K562 (cell line): Measurements from ENCODE around the gene TIAM1. TPM values are rescaled to one million over a fixed set of nuclear protein-coding genes. Genes with fewer than 3 reads are reported as not detected.

Source experiments
- ATAC-seq: fragments of 200-7000 bp; cut with Tn5 transposase; 3 replicates; pipeline ENCODE4 v1.9.1; 2020; ENCODE audit warnings: moderate library complexity
- BruUV-seq: library from RNA; stranded (reverse); fragments of 400-500 nt; replicated peaks from 2 replicates; lab custom pipeline; 2021; lab: Mats Ljungman, UMichigan
- CTCF ChIA-PET: fragments of 300-600 bp; formaldehyde crosslinking; extraction: SDS; loops from one replicate; lab custom pipeline; 2021; ENCODE audit warnings: low intra/inter-chr PET ratio; lab: Yijun Ruan, JAX
- POLR2A ChIA-PET: fragments of 300-600, 350-650 bp; sonication (Branson Sonifier 250); formaldehyde crosslinking; extraction: SDS; loops from one replicate; lab custom pipeline; 2021; ENCODE audit warnings: antibody characterized with exemption, inconsistent platforms; lab: Yijun Ruan, JAX
- DNase-seq, 4 experiments: peaks; one replicate each; pipeline versions ENCODE4 v3.0.0 to v3.0.0-alpha.2; 2011 to 2018; ENCODE audit warnings: low spot score in 3 of 4, mixed read lengths in 3 of 4; ENCODE audit errors: extremely low read depth in 1 of 4
- FAIRE-seq: peaks from 2 replicates; lab custom pipeline; 2011; peaks lifted over from hg19 to GRCh38; lab: Jason Lieb, UNC
- H2AFZ ChIP-seq: 2 replicates; pipeline ENCODE4 v1.6.0; 2011; ENCODE audit warnings: low read depth, low read length, control low read depth, inconsistent platforms
- H3K27ac ChIP-seq: fragments of 200-600 bp; 3 replicates; pipeline ENCODE4 v1.8.0; 2011; ENCODE audit warnings: low read depth, mild to moderate bottlenecking, control low read depth, inconsistent platforms, low read length, moderate library complexity, mixed read lengths; ENCODE audit errors: extremely low read depth
- H3K27me3 ChIP-seq, 2 experiments: fragments of 300-600 bp in 1 of 2; 2 replicates in 1 of 2; 3 replicates in 1 of 2; pipeline versions ENCODE4 v1.6.0 to v1.8.0; 2011; ENCODE audit warnings: inconsistent platforms in 2 of 2, low read length in 2 of 2, mild to moderate bottlenecking in 1 of 2, mixed read lengths in 1 of 2, moderate library complexity in 1 of 2; ENCODE audit not compliant: control insufficient read depth in 2 of 2, insufficient read depth in 2 of 2
- H3K36me3 ChIP-seq: fragments of 300-600 bp; 3 replicates; pipeline ENCODE4 v1.8.0; 2011; ENCODE audit warnings: mild to moderate bottlenecking, low read length, inconsistent platforms; ENCODE audit not compliant: control insufficient read depth, insufficient read depth
- H3K4me1 ChIP-seq, 2 experiments: fragments of 200-600 bp in 1 of 2; replicated peaks in 1 of 2; 2 replicates in 1 of 2; 3 replicates in 1 of 2; pipeline versions ENCODE4 v1.5.1 to v1.8.0; 2011; ENCODE audit warnings: inconsistent platforms in 2 of 2, low read length in 2 of 2, mild to moderate bottlenecking in 1 of 2, mixed read lengths in 1 of 2, moderate library complexity in 1 of 2; ENCODE audit not compliant: control insufficient read depth in 2 of 2, insufficient read depth in 2 of 2
- H3K4me2 ChIP-seq: 2 replicates; pipeline ENCODE4 v1.6.1; 2011; ENCODE audit warnings: low read length, control low read depth, inconsistent platforms, mixed read lengths; ENCODE audit not compliant: insufficient read depth
- H3K4me3 ChIP-seq: fragments of 200-600 bp; sonication (generic), shearing (Covaris generic); 2 replicates; pipeline ENCODE4 v1.5.1; 2016; ENCODE audit warnings: control low read depth, inconsistent platforms
- H3K79me2 ChIP-seq: fragments of 200-600 bp; 3 replicates; pipeline ENCODE4 v1.8.0; 2011; ENCODE audit warnings: low read length, inconsistent platforms; ENCODE audit not compliant: control insufficient read depth, insufficient read depth
- H3K9ac ChIP-seq, 2 experiments: 2 replicates each; pipeline versions ENCODE4 v1.6.0 to v1.6.1; 2011; ENCODE audit warnings: low read depth in 2 of 2, low read length in 2 of 2, control low read depth in 1 of 2, inconsistent platforms in 1 of 2, mild to moderate bottlenecking in 1 of 2, mixed read lengths in 1 of 2; ENCODE audit not compliant: insufficient read depth in 1 of 2
- H3K9me1 ChIP-seq: one replicate; pipeline ENCODE4 v1.6.0; 2011; ENCODE audit warnings: inconsistent platforms, mild to moderate bottlenecking, low read length, moderate library complexity; ENCODE audit not compliant: control insufficient read depth, insufficient read depth
- H3K9me3 ChIP-seq: replicated peaks from 2 replicates; pipeline ENCODE4 v1.5.1; 2011; ENCODE audit warnings: low read depth, low read length, inconsistent platforms; ENCODE audit not compliant: control insufficient read depth, insufficient read depth
- H4K20me1 ChIP-seq: replicated peaks from 2 replicates; pipeline ENCODE4 v1.6.1; 2011; ENCODE audit warnings: low read length, inconsistent platforms, mixed read lengths; ENCODE audit not compliant: control insufficient read depth, insufficient read depth
- COPS2 ChIP-seq: fragments of 450-650 bp; conservative IDR thresholded peaks from 2 replicates; pipeline ENCODE4 v1.6.1; 2016; ENCODE audit warnings: mild to moderate bottlenecking, moderate library complexity
- PURB ChIP-seq: sonication (generic); formaldehyde crosslinking; IDR thresholded peaks from 2 replicates; pipeline ENCODE4 v1.9.0; 2021; ENCODE audit warnings: low read depth, mild to moderate bottlenecking, missing genetic modification reagents
- THRAP3 ChIP-seq: fragments of 450-650 bp; IDR thresholded peaks from 2 replicates; pipeline ENCODE4 v1.6.1; 2016; ENCODE audit warnings: mild to moderate bottlenecking, inconsistent platforms, borderline replicate concordance
- ZFP30 ChIP-seq: fragments of 250-450 bp; sonication (Bioruptor Pico); IDR thresholded peaks from 2 replicates; pipeline ENCODE4 v1.8.0; 2022; ENCODE audit warnings: moderate library complexity, mild to moderate bottlenecking, inconsistent platforms, borderline replicate concordance
- ZFP36 ChIP-seq: fragments of 150-350 bp; IDR thresholded peaks from 2 replicates; pipeline ENCODE4 v1.6.1; 2018; ENCODE audit warnings: low read length, low read depth; ENCODE audit not compliant: partially characterized antibody
- WGBS: fragments of 100-300 bp; shearing (Covaris generic); methylation state at CpG from one replicate; pipeline ENCODE4 v1.1.6; 2016; ENCODE audit warnings: low coverage, mixed read lengths; ENCODE audit not compliant: insufficient coverage; ENCODE audit errors: missing lambda C conversion rate; 5-methylcytosine and 5-hydroxymethylcytosine counted together
- in situ Hi-C: fragments of 300-500 bp; cut with MboI; formaldehyde crosslinking; loops from 4 replicates; pipeline ENCODE4 v1.15.0; 2018; ENCODE audit warnings: inconsistent platforms, mixed read lengths
- intact Hi-C: fragments of 100-400 bp; cut with micrococcal nuclease; formaldehyde crosslinking; loops from 2 replicates; pipeline ENCODE4 v1.14.2; 2022
- polyA plus RNA-seq, 8 experiments: library from polyadenylated mRNA; depleted of rRNA in 4 of 8; stranded (reverse) in 5 of 8; unstranded in 3 of 8; fragments of >200 nt; fragmentation: Nextera tagmentation in 2 of 8; fragmentation: Illumina TruSeq in 1 of 8; extraction: Ambion mirVana in 2 of 8; extraction: Trizol in 1 of 8; gene quantifications; 2 replicates each; pipeline versions ENCODE4 v1.2.1 to v1.2.3, GENCODE V29; 2011 to 2014; ENCODE audit warnings: inconsistent platforms in 1 of 8, missing spikeins in 1 of 8
- total RNA-seq, 7 experiments: library from RNA; depleted of rRNA in 6 of 7; stranded (reverse); fragments of >200 nt in 6 of 7; fragmentation: Illumina TruSeq in 2 of 7; extraction: Trizol in 2 of 7; gene quantifications; 2 replicates each; pipeline versions ENCODE4 v1.2.1 to v1.2.3, GENCODE V29; 2011 to 2021; ENCODE audit warnings: low replicate concordance in 1 of 7
- TF ChIP-seq, protein P1 (sequence below): fragments of 450-650 bp; conservative IDR thresholded peaks from 2 replicates; pipeline ENCODE4 v1.6.1; 2016; ENCODE audit warnings: missing genetic modification characterization, low read depth, mild to moderate bottlenecking, control low read depth, missing compliant biosample characterization

The TIAM1 gene
- total and polyA plus RNA-seq, 9 of the 15 experiments (the other 6 are each of a cell fraction or from before 2014, with no cell fraction given) = 0.11 TPM; not detected in 8

DNA sequence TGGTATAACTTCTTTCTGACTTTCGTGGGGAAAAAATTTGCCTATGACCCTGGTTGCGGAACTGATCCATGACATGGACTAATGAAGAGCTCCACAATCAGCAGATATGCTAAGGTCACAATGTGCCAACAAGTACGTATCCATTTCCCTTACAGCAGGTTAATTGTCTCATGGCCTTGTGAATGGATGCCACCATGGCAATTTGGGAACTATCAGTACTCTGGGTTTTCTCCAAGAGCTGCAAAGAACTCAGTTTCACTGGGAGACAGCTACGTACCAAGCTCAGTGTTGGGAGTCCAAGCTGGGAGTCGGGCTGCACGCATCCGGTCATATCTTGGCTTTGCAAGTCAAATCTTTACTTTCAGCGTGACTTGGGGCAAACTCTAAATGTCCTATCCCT lies 64.8 kb downstream of the TIAM1 start (continued):
- TF ChIP-seq COPS2 = no peak

DNA sequence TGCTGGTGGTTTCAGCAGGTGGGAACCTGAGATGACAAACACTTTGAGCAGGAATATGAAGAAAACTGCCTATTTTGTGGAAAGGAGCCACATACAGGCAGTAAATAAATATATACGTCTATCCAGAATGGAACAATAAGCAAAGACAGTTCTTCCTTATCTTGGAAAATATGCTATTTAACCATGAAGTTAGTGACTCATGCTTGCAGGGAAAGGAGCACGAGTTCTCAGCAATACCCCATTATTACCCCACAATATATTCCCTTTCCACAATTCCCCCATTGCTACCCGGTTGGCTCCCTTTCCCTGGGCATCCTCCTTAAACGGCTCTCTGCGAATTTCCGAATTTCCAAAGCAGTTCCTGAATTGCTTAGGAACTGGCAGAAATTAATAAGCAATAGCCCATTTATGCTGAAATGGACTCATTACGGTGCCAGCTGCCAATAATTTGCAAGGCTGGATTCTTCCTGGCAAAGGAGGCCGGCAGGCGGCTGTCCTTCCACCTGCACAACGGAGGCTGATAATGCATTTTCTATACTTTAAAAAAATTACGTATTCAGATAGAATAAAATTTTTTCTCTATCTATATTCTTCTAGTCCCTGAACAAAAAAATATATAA lies 65.4 kb downstream of the TIAM1 start:
- DNase-seq (no peak), ATAC-seq (no peak), FAIRE-seq (no peak)
- intact Hi-C loops (no loop called here), in situ Hi-C loops (no loop called here)
- WGBS = 1% methylated on average over 11 of the region's 11 CpGs
- H3K79me2 ChIP-seq = no peaks in the 10 kb centered on the region
- peaks cover 0 to 3% of the 10 kb centered on the region in 2 experiments; a peak in 2 of 5 replicates for H3K4me1 ChIP-seq
- H3K4me3 ChIP-seq = no peak overlapping the region
- H3K9me3 ChIP-seq = no peaks in the 10 kb centered on the region
- CTCF ChIA-PET = no interaction called here
- H2AFZ ChIP-seq = no peak overlapping the region
- BruUV-seq = no TSS peak
- no peaks in the 10 kb centered on the region for H4K20me1 ChIP-seq
- TF ChIP-seq THRAP3 (no peak), ZFP36 (no peak), ZFP30 (CRISPR knock-in tag) (no peak), PURB (CRISPR knock-in tag) (no peak)
- TF ChIP-seq, protein P1, sequence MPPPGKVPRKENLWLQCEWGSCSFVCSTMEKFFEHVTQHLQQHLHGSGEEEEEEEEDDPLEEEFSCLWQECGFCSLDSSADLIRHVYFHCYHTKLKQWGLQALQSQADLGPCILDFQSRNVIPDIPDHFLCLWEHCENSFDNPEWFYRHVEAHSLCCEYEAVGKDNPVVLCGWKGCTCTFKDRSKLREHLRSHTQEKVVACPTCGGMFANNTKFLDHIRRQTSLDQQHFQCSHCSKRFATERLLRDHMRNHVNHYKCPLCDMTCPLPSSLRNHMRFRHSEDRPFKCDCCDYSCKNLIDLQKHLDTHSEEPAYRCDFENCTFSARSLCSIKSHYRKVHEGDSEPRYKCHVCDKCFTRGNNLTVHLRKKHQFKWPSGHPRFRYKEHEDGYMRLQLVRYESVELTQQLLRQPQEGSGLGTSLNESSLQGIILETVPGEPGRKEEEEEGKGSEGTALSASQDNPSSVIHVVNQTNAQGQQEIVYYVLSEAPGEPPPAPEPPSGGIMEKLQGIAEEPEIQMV (tag) = no peak
- H3K27me3 ChIP-seq = peaks cover 3 to 10% of the 10 kb centered on the region in 2 experiments; a peak in 4 of 5 replicates
- H3K4me2 ChIP-seq = no peak overlapping the region
- POLR2A ChIA-PET = interaction anchor here (0.7 kb wide), 2 partner anchors 26 to 165 kb away, joined by 3 read pairs; no protein-coding TSS in a partner anchor
- H3K36me3 ChIP-seq = no peaks in the 10 kb centered on the region
- H3K27ac ChIP-seq = no peak overlapping the region
- H3K9ac ChIP-seq = no peak overlapping the region
- no peaks in the 10 kb centered on the region for H3K9me1 ChIP-seq
